Sigmoid colon (tissue), 7 donors: ENCODE results near the gene KRT12. TPM values are rescaled to one million over a fixed set of nuclear protein-coding genes. Genes with fewer than 3 reads are reported as not detected.

ENCODE experiments used
- DNase-seq: peaks from one replicate; pipeline ENCODE4 v3.0.0-alpha.2; 2019
- H3K27ac ChIP-seq, 4 donors: fragments of 200-600 bp; sonication (generic); one replicate each; pipeline ENCODE4 v1.5.1; 2016 to 2019; ENCODE audit warnings: mild to moderate bottlenecking in 1 of 4
- H3K27me3 ChIP-seq, 3 donors: fragments of 200-600 bp; sonication (generic); one replicate each; pipeline ENCODE4 v1.5.1; 2019; ENCODE audit warnings: mild to moderate bottlenecking in 1 of 3
- H3K36me3 ChIP-seq, 4 donors: fragments of 200-600 bp; sonication (generic); one replicate each; pipeline ENCODE4 v1.5.1; 2016 to 2019
- H3K4me1 ChIP-seq, 4 donors: fragments of 200-600 bp; sonication (generic); one replicate each; pipeline ENCODE4 v1.5.1; 2017 to 2019
- H3K4me3 ChIP-seq, 4 donors: fragments of 200-600 bp; sonication (generic); one replicate each; pipeline ENCODE4 v1.5.1; 2017 to 2019; ENCODE audit warnings: mild to moderate bottlenecking in 2 of 4, moderate library complexity in 1 of 4
- H3K9me3 ChIP-seq, 4 donors: fragments of 200-600 bp in 3 of 4; sonication (generic) in 3 of 4; one replicate each; pipeline versions ENCODE4 v1.5.1 to v1.6.1; 2013 to 2019
- CTCF ChIP-seq, 4 experiments: fragments of 450-650 bp in 3 of 4; fragments of 200-600 bp in 1 of 4; IDR thresholded peaks; one replicate each; pipeline ENCODE4 v1.5.1; 2016 to 2019; ENCODE audit warnings: antibody characterized with exemption in 4 of 4, mild to moderate bottlenecking in 3 of 4, moderate library complexity in 2 of 4
- EP300 ChIP-seq, 4 donors: sonication (generic); formaldehyde crosslinking; IDR thresholded peaks; one replicate each; pipeline ENCODE4 v1.6.1; 2017; ENCODE audit warnings: antibody characterized with exemption in 4 of 4
- POLR2A ChIP-seq, 2 donors: fragments of 450-650 bp; IDR thresholded peaks; one replicate each; pipeline ENCODE4 v1.6.1; 2016; ENCODE audit warnings: antibody characterized with exemption in 2 of 2, mild to moderate bottlenecking in 2 of 2, moderate library complexity in 2 of 2
- POLR2AphosphoS5 ChIP-seq, 4 donors: sonication (generic); formaldehyde crosslinking; IDR thresholded peaks; one replicate each; pipeline ENCODE4 v1.6.1; 2017; ENCODE audit warnings: antibody characterized with exemption in 4 of 4
- WGBS, 2 donors: extraction: QIAGEN DNeasy Blood & Tissue Kit; methylation state at CpG; one replicate each; pipeline ENCODE4 v1.1.7; 2013; 5-methylcytosine and 5-hydroxymethylcytosine counted together
- intact Hi-C: fragments of 100-400 bp; cut with DNase I; formaldehyde crosslinking; loops from one replicate; pipeline ENCODE4 v1.15.1; 2023
- polyA plus RNA-seq, 3 donors: library from polyadenylated mRNA; stranded (reverse); fragments of 200-250 nt; gene quantifications; one replicate each; pipeline ENCODE4 v1.2.3, GENCODE V29; 2013
- total RNA-seq, 4 donors: library from RNA; depleted of rRNA; stranded (reverse); fragments of >200 nt; gene quantifications; one replicate each; pipeline ENCODE4 v1.1.0, GENCODE V29; 2016
- donor health status: healthy with polysubstance abuse.
- donor health status: Bipolar disorder and iron deficiency.
- donor health status: healthy.

The KRT12 gene
- total and polyA plus RNA-seq, 7 donors, result 1.2 to 1.8 (median 1.3) TPM; not detected in 4

- WGBS, 2 donors, result 81 to 87% methylated on average over 2 of the region's 2 CpGs
- Histone ChIP-seq H3K9me3 (no peaks in the 10 kb centered on the region), H3K27me3 (peaks cover 0 to 21% (median 6%) of the 10 kb centered on the region in 3 donors), H3K4me3 (no peak overlapping the region), H3K27ac (no peak overlapping the region), H3K4me1 (no peaks in the 10 kb centered on the region), H3K36me3 (no peaks in the 10 kb centered on the region)
- intact Hi-C loops, result no loop called here
- no peak for DNase-seq
- no peak for TF ChIP-seq EP300 (IDR thresholded peaks at IDR 0.05)
- TF ChIP-seq CTCF (IDR thresholded peaks at IDR 0.05), result no peak
- no peak for TF ChIP-seq POLR2A (IDR thresholded peaks at IDR 0.05)
- no peak for TF ChIP-seq POLR2AphosphoS5 (IDR thresholded peaks at IDR 0.05)
Observed at GRCh38 chr17:40888196-40888720, 21.2 kb upstream of the KRT12 start.

- 18 to 57% methylated on average over 3 of the region's 3 CpGs for WGBS, 2 donors
- Histone ChIP-seq H3K4me1 (no peaks in the 10 kb centered on the region), H3K9me3 (no peaks in the 10 kb centered on the region), H3K36me3 (no peaks in the 10 kb centered on the region), H3K27me3 (peaks cover 0 to 21% (median 0%) of the 10 kb centered on the region in 3 donors), H3K27ac (no peak overlapping the region), H3K4me3 (no peak overlapping the region)
- intact Hi-C loops, result no loop called here
- no peak for TF ChIP-seq EP300 (IDR thresholded peaks at IDR 0.05)
- no peak for DNase-seq
Observed at GRCh38 chr17:40886090-40886489, 19.1 kb upstream of the KRT12 start.

- peaks cover 0 to 20% (median 0%) of the 10 kb centered on the region in 3 donors for H3K27me3 ChIP-seq
- H3K4me1 ChIP-seq, result no peaks in the 10 kb centered on the region
- intact Hi-C loops, result no loop called here
- DNase-seq, result no peak
- no peaks in the 10 kb centered on the region for H3K9me3 ChIP-seq
- WGBS, 2 donors, result 56 to 84% methylated on average over 23 of the region's 23 CpGs
- H3K27ac ChIP-seq, result no peak within 1 kb of the TSS
- H3K4me3 ChIP-seq, result no peak within 1 kb of the TSS
- no peaks in the 10 kb centered on the region for H3K36me3 ChIP-seq
- TF ChIP-seq POLR2A (IDR thresholded peaks at IDR 0.05) (no peak), CTCF (IDR thresholded peaks at IDR 0.05) (no peak)
Observed at GRCh38 chr17:40884708-40885512, 17.9 kb upstream of the KRT12 start, which contains the start of gene KRT20. Gene KRT20, minus strand, starts transcription at chr17:40885242. Its CDS starts 57 bp downstream, at chr17:40885185.

GRCh38 chr17:40883626-40884334 is 16.8 kb upstream of the KRT12 start:
- Histone ChIP-seq H3K4me3 (no peak overlapping the region), H3K27me3 (peaks cover 0 to 17% (median 0%) of the 10 kb centered on the region in 3 donors), H3K9me3 (no peaks in the 10 kb centered on the region), H3K36me3 (no peaks in the 10 kb centered on the region), H3K27ac (no peak overlapping the region), H3K4me1 (no peaks in the 10 kb centered on the region)
- WGBS, 2 donors, result 22 to 75% methylated on average over 7 of the region's 7 CpGs
- TF ChIP-seq CTCF (IDR thresholded peaks at IDR 0.05) (no peak), POLR2AphosphoS5 (IDR thresholded peaks at IDR 0.05) (no peak), EP300 (IDR thresholded peaks at IDR 0.05) (no peak), POLR2A (IDR thresholded peaks at IDR 0.05) (no peak)
- intact Hi-C loops, result no loop called here
- no peak for DNase-seq

- H3K4me3 ChIP-seq, result no peak overlapping the region
- 66 to 91% methylated on average over 1 of the region's 1 CpG for WGBS, 2 donors
- no peak overlapping the region for H3K27ac ChIP-seq
- peaks cover 0 to 11% (median 0%) of the 10 kb centered on the region in 3 donors for H3K27me3 ChIP-seq
- H3K9me3 ChIP-seq, result no peaks in the 10 kb centered on the region
- no peaks in the 10 kb centered on the region for H3K4me1 ChIP-seq
- TF ChIP-seq POLR2AphosphoS5 (IDR thresholded peaks at IDR 0.05) (no peak), CTCF (IDR thresholded peaks at IDR 0.05) (no peak), EP300 (IDR thresholded peaks at IDR 0.05) (no peak), POLR2A (IDR thresholded peaks at IDR 0.05) (no peak)
- no peak for DNase-seq
- intact Hi-C loops, result no loop called here
- no peaks in the 10 kb centered on the region for H3K36me3 ChIP-seq
Observed at GRCh38 chr17:40883031-40883430, 16.0 kb upstream of the KRT12 start.
